HG03571 (cell line): ENCODE results near the gene TNFSF9.
A peak's percentile ranks its signal among the peaks of the same experiment; 100 is the strongest.
"Not testable (repeated sequence)": the region's sequence is repeated elsewhere in the genome, so short reads cannot be mapped to it uniquely, and the experiment has no call there.

Experiments used
- ATAC-seq: cut with Tn5 transposase; IDR thresholded peaks from one replicate; pipeline ENCODE4 v1.9.1; 2021; ENCODE audit not compliant: unreplicated experiment

Gene TNFSF9

DNA sequence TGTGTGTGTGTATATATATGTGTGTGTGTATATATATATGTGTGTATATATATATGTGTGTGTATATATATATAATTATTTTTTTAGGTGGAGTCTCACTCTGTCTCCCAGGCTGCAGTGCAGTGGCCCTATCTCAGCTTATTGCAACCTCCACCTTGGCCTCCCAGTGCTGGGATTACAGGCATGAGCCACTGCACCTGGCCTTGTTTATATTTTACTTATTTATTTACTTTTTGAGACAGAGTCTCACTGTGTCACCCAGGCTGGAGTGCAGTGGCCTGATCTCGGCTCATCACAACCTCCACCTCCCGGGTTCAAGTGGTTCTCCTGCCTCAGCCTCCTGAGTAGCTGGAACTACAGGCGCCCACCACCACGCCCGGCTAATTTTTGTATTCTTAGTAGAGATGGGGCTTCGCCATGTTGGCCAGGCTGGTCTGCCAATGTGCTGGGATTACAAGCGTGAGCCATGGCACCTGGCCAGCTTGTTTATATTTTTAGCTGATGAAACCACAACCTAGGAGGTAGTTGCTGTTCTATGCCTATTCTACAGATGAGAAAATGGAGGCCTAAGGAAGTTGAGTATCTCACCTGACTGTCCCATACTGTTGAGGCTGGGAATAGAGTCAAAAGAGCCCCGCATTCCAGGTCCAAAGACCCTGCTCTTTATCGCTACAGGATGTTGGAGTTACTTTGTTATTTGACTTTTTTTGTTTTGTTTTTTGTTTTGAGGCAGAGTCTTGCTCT is 22.6 kb upstream of the TNFSF9 start:
- ATAC-seq, result not testable (repeated sequence)

GRCh38 chr19:6509118-6509971 is 21.5 kb upstream of the TNFSF9 start:
- ATAC-seq, result no peak

DNA sequence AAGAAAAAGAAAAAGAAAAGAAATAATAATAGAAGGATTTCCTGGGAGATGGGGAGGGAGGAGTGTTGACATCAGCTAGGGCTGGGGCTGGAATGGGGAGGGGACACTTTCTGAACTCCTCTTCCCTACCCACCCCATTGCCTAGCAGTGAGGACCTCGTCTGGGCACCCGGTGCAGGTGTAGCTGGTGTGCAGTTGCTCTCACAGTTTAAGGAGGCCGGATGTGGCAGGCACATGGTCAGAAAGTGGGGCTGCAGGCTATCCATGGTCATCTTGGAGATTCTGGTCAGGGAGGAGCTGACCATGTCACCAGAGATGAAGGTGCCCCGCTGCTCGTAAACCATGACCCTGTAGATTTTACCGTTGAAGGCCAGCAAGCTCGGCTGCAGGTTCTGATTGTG is 20.2 kb upstream of the TNFSF9 start:
- ATAC-seq, result no peak

- ATAC-seq, result no peak
Observed at GRCh38 chr19:6514089-6514488, 16.7 kb upstream of the TNFSF9 start.

DNA sequence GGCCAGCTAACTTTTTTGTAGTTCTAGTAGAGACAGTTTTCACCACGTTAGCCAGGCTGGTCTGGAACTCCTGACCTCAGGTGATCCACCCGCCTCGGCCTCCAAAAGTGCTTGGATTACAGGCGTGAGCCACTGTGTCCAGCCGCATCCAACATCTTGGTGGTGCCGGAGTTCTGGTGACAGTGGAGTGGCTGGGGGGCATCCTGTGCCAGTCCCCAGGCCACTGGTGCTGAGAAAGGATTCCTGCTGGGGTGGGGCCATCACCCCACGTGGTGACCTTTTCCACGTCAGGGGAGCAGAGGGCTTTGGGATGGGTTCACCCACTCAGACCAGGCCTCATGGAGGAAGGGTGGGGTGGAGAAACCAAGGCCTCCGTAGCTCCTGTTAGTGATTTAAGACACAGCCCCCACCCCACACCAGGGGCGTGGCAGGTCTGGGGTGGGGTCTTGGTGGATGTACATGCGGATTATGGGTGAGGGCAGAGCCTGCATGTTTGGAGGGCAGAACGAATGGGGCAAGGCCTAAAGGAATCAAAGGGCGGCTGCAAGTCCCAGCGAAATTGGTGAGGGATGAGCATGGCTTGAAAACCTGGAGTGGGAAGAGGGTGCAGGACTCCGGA is 15.8 kb upstream of the TNFSF9 start:
- ATAC-seq, result no peak

DNA sequence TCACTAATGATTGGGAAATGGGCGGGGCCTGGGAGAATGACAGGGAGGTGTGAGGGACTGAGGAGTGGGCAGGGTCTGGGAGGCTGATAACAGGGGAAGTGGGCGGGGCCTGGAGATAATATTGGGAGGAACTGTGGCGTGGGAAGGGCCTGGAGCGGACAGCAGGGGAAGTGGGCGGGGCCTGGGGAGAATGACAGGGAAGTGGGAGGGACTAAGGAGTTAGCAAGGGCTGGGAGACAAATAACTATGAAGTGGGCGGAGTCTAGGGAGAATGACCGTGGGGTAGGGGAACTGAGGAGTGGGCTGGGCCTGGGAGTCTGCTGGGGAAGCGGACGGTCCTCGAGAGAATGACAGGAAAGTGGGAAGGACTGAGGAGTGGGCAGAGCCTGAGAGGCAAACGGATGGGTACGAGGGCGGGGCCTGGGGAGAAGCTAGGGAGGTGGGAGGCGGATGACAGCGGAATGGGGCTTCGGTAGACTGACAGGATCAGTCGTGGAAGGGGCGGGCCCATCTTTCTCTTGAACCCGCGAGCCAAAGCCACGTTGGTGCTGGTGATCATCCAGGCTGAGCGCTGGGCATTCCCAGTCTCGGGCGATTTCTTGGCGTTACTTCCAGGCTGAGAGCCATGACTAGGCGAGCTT is 14.7 kb upstream of the TNFSF9 start:
- peak; percentile 19 for ATAC-seq

- ATAC-seq, result peak; percentile 35
Observed at GRCh38 chr19:6516659-6517291, 14.1 kb upstream of the TNFSF9 start.

- no peak for ATAC-seq
Observed at GRCh38 chr19:6518145-6518911, 12.5 kb upstream of the TNFSF9 start.

- ATAC-seq, result no peak
Observed at GRCh38 chr19:6519289-6519688, 11.5 kb upstream of the TNFSF9 start.

- ATAC-seq, result peak; percentile 39
Observed at GRCh38 chr19:6521718-6522646, 8.8 kb upstream of the TNFSF9 start.

DNA sequence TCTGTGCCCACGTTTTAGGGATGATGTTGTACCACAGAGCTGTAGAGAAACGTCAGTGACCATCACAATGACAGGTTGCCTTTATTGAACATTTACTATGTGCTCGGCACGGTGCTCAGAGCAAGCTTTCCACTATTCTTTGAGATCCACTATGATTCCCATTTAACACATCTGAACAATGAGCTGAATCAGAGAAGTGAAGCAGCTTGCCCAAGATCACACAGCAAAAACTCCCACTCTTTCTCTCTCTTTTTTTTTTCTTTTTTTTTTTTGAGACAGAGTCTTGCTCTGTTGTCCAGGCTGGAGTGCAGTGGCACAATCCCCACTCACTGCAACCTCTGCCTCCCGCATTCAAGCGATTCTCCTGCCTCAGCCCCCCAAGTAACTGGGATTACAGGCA is 8.1 kb upstream of the TNFSF9 start:
- ATAC-seq, result no peak

DNA sequence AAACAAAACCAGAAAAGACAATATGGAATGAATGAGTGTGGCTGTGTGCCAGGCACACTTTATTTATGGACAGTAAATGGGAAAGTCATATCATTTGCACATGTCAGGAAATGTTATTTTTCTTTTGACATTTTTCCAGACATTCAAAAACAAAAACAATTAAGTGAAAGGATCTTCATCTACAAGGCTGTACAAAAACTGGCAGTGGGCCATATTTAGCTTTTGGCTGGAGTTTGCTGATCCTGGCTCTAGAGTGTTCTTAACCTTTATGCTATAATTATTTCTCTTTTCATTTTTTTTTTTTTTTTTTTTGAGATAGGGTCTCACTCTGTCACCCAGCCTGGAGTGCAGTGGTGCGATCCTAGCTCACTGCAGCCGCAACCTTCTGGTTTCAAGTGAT is 6.5 kb upstream of the TNFSF9 start:
- no peak for ATAC-seq

GRCh38 chr19:6527893-6528543 is 2.8 kb upstream of the TNFSF9 start:
- peak; percentile 49 for ATAC-seq

GRCh38 chr19:6528544-6529121 is 2.2 kb upstream of the TNFSF9 start:
- ATAC-seq, result peak; percentile 7

- no peak for ATAC-seq
Observed at GRCh38 chr19:6529351-6529750, 1.5 kb upstream of the TNFSF9 start.

GRCh38 chr19:6529937-6530385 is 865 bp upstream of the TNFSF9 start:
- ATAC-seq, result no peak

- no peak for ATAC-seq
Observed at GRCh38 chr19:6531163-6531955, 533 bp downstream of the TNFSF9 start.

DNA sequence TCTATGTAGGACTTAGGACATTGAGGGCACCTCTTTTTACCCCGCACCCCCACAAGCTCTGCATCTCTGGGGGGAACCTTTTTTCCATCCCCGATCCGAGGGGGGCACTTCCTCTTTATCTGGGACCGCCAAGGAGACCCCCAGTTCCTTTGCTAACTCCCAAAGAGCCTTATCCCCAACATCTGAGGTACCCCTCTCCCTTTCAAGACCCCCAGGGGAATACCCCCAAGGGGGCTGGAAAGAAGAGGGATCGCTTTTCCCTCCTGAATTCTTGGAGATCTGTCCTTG is 1.1 kb downstream of the TNFSF9 start:
- ATAC-seq, result no peak
